ENCODE results near the gene ATP2B1. TPM values are rescaled to one million over a fixed set of nuclear protein-coding genes. Genes with fewer than 3 reads are reported as not detected.
A peak's percentile ranks its signal among the peaks of the same experiment; 100 is the strongest.

Gene ATP2B1
- total RNA-seq, 1 donor, result 56.8 TPM

- H3K4me3 ChIP-seq (ENCODE audit: low read depth, low read length), result no peak overlapping the region
- peak; percentile 20 for DNase-seq (ENCODE audit: low read depth)
- TF ChIP-seq CTCF (IDR thresholded peaks at IDR 0.05; ENCODE audit: insufficient read depth, low read length), result no peak
These were observed 135.4 kb downstream of the ATP2B1 start for GRCh38 chr12:89573051-89573810.

GRCh38 chr12:89571491-89572195 is 137.0 kb downstream of the ATP2B1 start:
- DNase-seq (ENCODE audit: low read depth), result peak; percentile 70
- TF ChIP-seq CTCF (IDR thresholded peaks at IDR 0.05; ENCODE audit: insufficient read depth, low read length), result no peak
- H3K4me3 ChIP-seq (ENCODE audit: low read depth, low read length), result no peak overlapping the region

GRCh38 chr12:89568484-89568883 is 140.2 kb downstream of the ATP2B1 start:
- no peak overlapping the region for H3K4me3 ChIP-seq (ENCODE audit: low read depth, low read length)
- TF ChIP-seq CTCF (IDR thresholded peaks at IDR 0.05; ENCODE audit: insufficient read depth, low read length), result no peak
- no peak for DNase-seq (ENCODE audit: low read depth)

- TF ChIP-seq CTCF (IDR thresholded peaks at IDR 0.05; ENCODE audit: insufficient read depth, low read length), result no peak
- H3K4me3 ChIP-seq (ENCODE audit: low read depth, low read length), result no peak overlapping the region
- DNase-seq (ENCODE audit: low read depth), result no peak
These were observed 140.9 kb downstream of the ATP2B1 start for GRCh38 chr12:89567691-89568239.

GRCh38 chr12:89566615-89567014 is 142.0 kb downstream of the ATP2B1 start:
- H3K4me3 ChIP-seq (ENCODE audit: low read depth, low read length), result no peak overlapping the region
- no peak for TF ChIP-seq CTCF (IDR thresholded peaks at IDR 0.05; ENCODE audit: insufficient read depth, low read length)
- peak; percentile 23 for DNase-seq (ENCODE audit: low read depth)

- no peak for TF ChIP-seq CTCF (IDR thresholded peaks at IDR 0.05; ENCODE audit: insufficient read depth, low read length)
- H3K4me3 ChIP-seq (ENCODE audit: low read depth, low read length), result no peak overlapping the region
- no peak for DNase-seq (ENCODE audit: low read depth)
These were observed 143.6 kb downstream of the ATP2B1 start for GRCh38 chr12:89565002-89565401.
